ENCODE results near the gene IKZF3. TPM values are rescaled to one million over a fixed set of nuclear protein-coding genes. Genes with fewer than 3 reads are reported as not detected.

IKZF3 gene
- total and polyA plus RNA-seq, 4 donors = 1.0 to 3.9 (median 2.6) TPM

GRCh38 chr17:39818358-39819000 is 45.6 kb downstream of the IKZF3 start:
- ATAC-seq (ENCODE audit: insufficient read depth, low FRiP score) (no peak), DNase-seq (no peak)
- no peaks in the 10 kb centered on the region for H3K36me3 ChIP-seq (ENCODE audit: control insufficient read depth in 4 of 4, insufficient read depth in 4 of 4, low read length in 4 of 4)
- no peak overlapping the region for H3K4me3 ChIP-seq
- H3K27ac ChIP-seq (ENCODE audit: low read depth in 1 of 2, low read length in 1 of 2) = no peak overlapping the region
- no peak for TF ChIP-seq CTCF (IDR thresholded peaks at IDR 0.05; ENCODE audit: control extremely low read depth, extremely low read depth)
- H3K27me3 ChIP-seq (ENCODE audit: control insufficient read depth in 3 of 3, insufficient read depth in 3 of 3, low read length in 2 of 3) = peaks cover 0 to 2% (median 0%) of the 10 kb centered on the region in 3 donors
- WGBS, 2 donors = 75 to 88% methylated on average over 9 of the region's 9 CpGs
- peaks cover 0 to under 1% (median 0%) of the 10 kb centered on the region in 5 donors for H3K4me1 ChIP-seq (ENCODE audit: control insufficient read depth in 5 of 5, insufficient read depth in 5 of 5, low read length in 5 of 5)
- peaks cover 0 to 2% (median 0%) of the 10 kb centered on the region in 4 donors for H3K9me3 ChIP-seq (ENCODE audit: control insufficient read depth in 4 of 4, insufficient read depth in 3 of 4, low read length in 3 of 4)
- H3K9ac ChIP-seq (ENCODE audit: insufficient read depth in 1 of 2, low read length in 2 of 2) = no peak overlapping the region

- no peak for DNase-seq
- TF ChIP-seq CTCF (IDR thresholded peaks at IDR 0.05; ENCODE audit: control extremely low read depth, extremely low read depth) = no peak
- no peak overlapping the region for H3K9ac ChIP-seq (ENCODE audit: insufficient read depth in 1 of 2, low read length in 2 of 2)
- no peak for ATAC-seq (ENCODE audit: insufficient read depth, low FRiP score)
- no peaks in the 10 kb centered on the region for H3K36me3 ChIP-seq (ENCODE audit: control insufficient read depth in 4 of 4, insufficient read depth in 4 of 4, low read length in 4 of 4)
- H3K9me3 ChIP-seq (ENCODE audit: control insufficient read depth in 4 of 4, insufficient read depth in 3 of 4, low read length in 3 of 4) = no peaks in the 10 kb centered on the region
- H3K4me1 ChIP-seq (ENCODE audit: control insufficient read depth in 5 of 5, insufficient read depth in 5 of 5, low read length in 5 of 5) = peaks cover 0 to 4% (median 0%) of the 10 kb centered on the region in 5 donors
- no peak overlapping the region for H3K4me3 ChIP-seq
- peaks cover 0 to 2% (median 0%) of the 10 kb centered on the region in 3 donors for H3K27me3 ChIP-seq (ENCODE audit: control insufficient read depth in 3 of 3, insufficient read depth in 3 of 3, low read length in 2 of 3)
- no peak overlapping the region for H3K27ac ChIP-seq (ENCODE audit: low read depth in 1 of 2, low read length in 1 of 2)
Measured at GRCh38 chr17:39816272-39816671, 47.8 kb downstream of the IKZF3 start.

GRCh38 chr17:39814497-39814896 is 49.6 kb downstream of the IKZF3 start:
- H3K9ac ChIP-seq (ENCODE audit: insufficient read depth in 1 of 2, low read length in 2 of 2) = no peak overlapping the region

More at GRCh38 chr17:39814497-39814896, 49.6 kb downstream of the IKZF3 start:
- H3K4me3 ChIP-seq = no peak overlapping the region
- no peaks in the 10 kb centered on the region for H3K36me3 ChIP-seq (ENCODE audit: control insufficient read depth in 4 of 4, insufficient read depth in 4 of 4, low read length in 4 of 4)
- no peak for TF ChIP-seq CTCF (IDR thresholded peaks at IDR 0.05; ENCODE audit: control extremely low read depth, extremely low read depth)
- ATAC-seq (ENCODE audit: insufficient read depth, low FRiP score) (no peak), DNase-seq (no peak)
- WGBS, 2 donors = 88 to 93% methylated on average over 2 of the region's 2 CpGs
- H3K27ac ChIP-seq (ENCODE audit: low read depth in 1 of 2, low read length in 1 of 2) = no peak overlapping the region
- H3K27me3 ChIP-seq (ENCODE audit: control insufficient read depth in 3 of 3, insufficient read depth in 3 of 3, low read length in 2 of 3) = peaks cover 0 to 2% (median 0%) of the 10 kb centered on the region in 3 donors
- H3K9me3 ChIP-seq (ENCODE audit: control insufficient read depth in 4 of 4, insufficient read depth in 3 of 4, low read length in 3 of 4) = no peaks in the 10 kb centered on the region
- peaks cover 0 to 4% (median 0%) of the 10 kb centered on the region in 5 donors for H3K4me1 ChIP-seq (ENCODE audit: control insufficient read depth in 5 of 5, insufficient read depth in 5 of 5, low read length in 5 of 5)
